Fibroblast of peridontal ligament (primary cell): ENCODE measurements around the gene SGK1.

ENCODE experiments used
- DNase-seq: peaks from one replicate; pipeline ENCODE4 v3.0.0-alpha.2; 2010; ENCODE audit errors: extremely low read depth

Gene SGK1

DNA sequence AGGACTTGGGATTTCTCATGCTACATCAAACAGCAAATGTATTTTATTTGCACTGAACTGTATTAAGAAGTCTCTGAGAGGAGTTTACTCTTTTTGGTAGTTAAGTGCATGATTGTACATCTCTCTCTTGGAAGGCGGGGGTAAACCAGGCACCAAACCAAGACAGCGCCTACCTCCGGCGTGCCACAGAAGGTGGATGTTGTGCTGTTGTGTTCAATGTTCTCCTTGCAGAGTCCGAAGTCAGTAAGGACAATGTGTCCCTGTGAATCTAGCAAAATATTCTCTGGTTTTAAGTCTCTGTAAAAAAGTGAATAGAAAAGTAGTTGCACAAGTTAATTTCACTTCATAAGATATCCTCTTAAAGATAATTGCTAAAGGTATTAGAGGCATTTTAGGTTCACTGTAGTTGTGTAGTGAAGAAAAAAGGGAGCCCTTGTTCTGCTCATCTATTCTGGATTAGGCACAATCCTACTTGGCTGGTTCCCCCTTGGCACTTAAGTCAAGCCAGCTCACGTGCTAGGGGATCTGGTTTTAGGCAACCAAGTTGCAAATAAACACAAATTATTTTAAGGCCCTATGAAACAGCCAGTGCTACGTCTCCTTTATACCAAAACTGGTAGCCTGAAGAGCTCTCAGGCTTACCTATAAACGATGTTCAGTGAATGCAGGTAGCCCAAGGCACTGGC is 145.7 kb downstream of the SGK1 start:
- DNase-seq, result peak; percentile 34

DNA sequence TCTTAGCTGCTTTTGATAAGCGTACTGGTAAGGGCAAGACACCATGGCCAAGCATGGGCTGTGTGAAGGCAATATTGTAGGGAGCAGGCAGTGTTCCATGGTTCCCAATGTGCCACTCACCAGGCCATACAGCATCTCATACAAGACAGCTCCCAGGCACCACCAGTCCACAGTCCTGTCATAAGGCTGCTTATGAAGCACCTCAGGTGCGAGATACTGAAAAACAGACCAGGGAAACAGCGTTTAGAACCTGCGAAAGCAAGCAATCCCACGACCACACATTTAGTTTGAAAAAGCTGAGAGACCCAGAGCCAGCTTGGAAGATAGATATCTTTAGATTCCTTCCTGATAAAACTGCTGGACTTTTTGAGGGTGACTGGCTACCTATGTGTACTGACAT is 146.4 kb downstream of the SGK1 start:
- peak; percentile 37 for DNase-seq

DNA sequence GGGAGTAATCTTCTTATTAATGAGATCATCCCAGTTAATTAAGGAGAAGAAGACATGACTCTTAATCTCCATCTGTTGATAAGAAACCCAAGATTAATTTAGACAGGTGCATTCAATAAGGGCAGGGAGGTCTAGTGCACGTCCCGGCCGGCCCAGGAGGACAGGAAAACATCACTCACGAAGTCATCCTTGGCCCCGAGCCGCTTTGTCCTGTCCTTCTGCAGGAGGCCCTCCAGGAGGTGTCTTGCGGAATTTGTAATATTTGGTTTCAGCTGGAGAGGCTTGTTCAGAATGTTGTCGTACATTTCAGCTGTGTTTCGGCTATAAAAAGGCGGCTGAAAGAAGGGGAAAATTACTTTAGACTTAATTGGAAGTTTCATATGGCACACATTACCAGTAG is 147.1 kb downstream of the SGK1 start:
- DNase-seq, result peak; percentile 31

DNA sequence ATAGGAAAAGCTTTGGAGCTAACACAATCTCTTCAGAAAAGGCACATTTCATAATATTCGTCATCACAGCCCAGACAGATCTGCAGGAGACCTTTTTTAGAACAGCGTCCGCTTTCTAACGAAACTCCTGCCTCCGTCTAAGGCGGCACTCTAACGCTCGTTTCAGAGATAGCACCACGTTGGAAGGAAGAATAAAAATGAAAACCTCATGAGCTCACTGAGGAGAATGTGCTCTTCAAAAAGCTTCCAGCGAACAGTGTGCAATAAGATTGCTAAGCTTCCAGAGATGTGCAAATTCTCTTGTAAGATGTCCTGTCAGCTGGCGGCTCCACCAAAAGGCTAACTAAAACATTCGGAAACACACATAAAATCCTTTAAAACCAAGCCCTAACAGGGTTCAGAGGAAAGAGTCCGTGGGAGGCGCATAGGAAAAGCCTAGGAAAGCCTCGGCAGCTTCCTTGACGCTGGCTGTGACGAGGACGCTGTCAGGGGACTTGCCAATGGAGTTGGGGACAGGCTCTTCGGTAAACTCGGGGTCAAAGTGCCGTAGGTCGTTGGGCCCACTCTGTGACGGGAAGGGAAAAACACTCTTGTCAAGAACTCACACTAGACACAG is 147.9 kb downstream of the SGK1 start:
- peak; percentile 35 for DNase-seq

DNA sequence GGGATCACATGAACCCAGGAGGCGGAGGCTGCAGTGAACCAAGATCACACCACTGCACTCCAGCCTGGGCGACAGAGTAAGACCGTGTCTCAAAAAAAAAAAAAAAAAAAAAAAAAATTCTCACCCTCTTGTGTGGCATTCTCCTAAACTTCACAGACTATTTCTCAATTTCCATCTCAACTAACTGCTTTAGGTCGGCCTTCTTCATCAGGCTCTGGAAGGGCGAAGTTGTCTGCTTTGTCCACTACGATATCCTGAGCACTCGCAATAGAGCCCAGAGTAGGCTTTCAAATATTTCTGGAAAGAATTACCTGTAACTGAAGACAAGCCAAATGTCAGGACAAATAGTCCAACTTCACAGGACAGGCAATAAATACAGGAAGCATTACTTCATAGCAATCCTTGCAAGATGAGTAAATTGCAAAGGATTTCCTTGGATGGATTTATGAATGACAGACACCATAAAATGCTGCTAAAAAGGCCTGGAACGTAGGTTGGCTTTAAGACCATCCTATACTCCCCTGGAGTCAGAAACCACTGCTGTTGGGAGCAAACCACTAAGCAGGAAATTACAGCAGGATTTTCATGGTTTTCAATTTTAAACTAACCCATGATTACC is 149.2 kb downstream of the SGK1 start:
- DNase-seq, result peak; percentile 37

DNA sequence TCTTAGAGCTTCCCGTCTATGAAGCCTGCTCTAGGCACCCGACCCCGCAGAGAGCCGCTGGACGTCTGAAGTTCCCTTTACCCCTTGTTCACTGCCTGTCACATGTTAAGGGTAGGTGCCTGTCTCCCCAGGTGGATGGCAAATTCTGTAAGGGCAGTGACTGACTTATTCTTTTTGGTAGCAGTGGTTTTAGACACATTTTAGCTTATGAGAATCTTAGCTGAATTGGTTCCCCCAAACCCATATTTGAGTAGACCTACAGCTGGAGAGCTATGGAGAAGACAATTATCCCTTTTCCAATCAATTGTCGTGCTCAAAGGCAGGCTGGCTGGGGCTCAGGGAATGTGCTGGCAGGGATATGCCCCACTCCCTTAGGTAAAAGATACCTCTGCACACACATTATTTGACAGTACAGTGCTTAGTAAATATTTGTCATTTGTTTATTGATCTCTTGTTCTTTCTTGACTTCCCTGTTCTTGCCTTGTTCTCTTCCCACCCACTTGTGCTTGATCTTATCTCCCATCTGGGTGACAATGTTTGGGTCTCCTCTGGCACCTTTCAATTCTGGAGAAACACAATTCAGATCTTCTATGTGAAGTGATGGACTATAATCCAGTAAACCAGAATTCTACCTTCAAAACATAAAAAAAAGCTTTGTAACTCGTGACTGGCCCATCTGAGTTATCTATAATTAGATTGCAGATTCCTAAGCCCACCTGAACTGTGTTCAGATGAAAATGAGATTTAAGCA is 151.2 kb downstream of the SGK1 start:
- DNase-seq, result no peak

DNA sequence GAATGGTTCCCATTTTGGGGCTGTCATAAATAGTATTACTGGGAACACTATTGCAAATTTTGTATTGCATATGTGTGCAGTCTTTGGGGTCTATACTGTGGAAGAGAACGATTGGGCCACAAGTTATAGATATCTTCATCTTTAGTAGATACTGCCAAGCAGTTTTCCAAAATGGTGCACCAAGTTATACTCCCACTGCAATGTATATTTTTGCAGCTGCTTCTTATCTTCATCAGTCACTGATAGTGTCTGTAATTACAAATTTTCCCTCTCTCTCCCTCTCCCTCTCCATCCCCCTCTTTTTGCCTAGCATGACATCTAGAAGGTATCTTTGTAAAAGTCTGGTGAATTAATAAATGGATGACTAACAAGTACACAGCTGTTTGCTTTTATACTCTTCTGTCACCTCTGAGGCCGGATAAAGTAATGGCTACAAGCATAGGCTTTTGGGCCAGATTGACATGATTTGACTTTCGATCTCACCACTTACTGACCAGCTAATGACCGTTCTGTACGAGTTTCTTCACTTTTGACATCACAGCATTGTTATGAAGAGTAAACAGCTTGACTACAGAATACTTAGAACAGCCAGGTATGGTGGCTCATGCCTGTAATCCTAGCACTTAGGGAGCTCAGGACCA is 152.2 kb downstream of the SGK1 start:
- DNase-seq, result no peak

DNA sequence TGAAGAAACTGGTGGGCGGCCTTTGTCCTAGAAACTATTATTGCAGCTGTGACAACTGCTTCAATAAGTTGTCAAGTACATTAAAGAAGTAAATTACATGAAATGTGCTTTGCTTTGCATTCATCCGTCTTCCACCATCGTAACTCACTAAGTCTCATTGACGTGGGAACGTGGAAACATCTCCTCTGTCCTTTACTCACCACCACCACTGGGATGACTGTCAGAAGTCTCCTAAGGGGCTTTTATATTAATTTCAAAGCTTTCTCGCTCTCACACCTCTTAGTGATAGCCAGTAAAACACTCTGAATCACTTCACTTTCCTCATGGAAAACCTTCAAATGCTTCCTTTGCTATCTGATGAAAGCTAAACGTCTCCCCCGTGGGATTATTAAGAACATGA is 153.6 kb downstream of the SGK1 start:
- DNase-seq, result no peak

DNA sequence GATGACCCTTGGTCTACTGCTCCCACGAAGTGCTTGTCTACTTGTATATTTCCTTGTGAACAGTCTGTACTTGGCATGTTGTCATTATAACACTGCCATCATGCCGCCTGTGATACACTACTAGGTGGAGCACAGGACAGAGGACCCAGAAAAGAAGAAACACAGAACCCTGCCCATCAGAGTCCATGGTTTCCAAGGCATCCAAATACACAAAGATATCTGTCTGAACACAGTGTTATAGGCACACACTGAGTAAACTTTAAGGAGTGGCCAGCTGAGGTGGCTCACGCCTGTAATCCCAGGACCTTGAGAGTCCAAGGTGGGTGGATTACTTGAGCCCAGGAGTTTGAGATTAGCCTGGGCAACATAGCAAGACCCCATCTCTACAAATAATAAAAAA is 155.0 kb downstream of the SGK1 start:
- DNase-seq, result no peak

DNA sequence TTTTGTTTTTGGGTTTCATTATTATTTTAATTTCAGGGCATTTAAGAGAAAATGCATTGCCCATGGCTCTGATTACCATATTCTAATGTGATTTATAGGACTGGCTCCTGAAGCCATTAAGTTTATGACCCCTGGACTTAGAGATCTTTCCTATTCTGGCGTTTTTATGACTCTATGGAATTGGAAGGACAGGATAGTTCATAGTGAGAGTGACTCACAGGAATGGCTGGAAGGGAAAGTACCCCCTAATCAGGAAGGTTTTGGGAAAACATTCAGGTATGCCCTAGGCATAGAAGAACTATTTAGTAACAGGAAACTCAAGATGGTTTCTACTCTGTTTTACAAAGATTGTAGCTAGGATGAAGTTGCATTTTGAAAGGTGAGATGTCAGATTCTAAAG is 156.9 kb downstream of the SGK1 start:
- DNase-seq, result no peak

DNA sequence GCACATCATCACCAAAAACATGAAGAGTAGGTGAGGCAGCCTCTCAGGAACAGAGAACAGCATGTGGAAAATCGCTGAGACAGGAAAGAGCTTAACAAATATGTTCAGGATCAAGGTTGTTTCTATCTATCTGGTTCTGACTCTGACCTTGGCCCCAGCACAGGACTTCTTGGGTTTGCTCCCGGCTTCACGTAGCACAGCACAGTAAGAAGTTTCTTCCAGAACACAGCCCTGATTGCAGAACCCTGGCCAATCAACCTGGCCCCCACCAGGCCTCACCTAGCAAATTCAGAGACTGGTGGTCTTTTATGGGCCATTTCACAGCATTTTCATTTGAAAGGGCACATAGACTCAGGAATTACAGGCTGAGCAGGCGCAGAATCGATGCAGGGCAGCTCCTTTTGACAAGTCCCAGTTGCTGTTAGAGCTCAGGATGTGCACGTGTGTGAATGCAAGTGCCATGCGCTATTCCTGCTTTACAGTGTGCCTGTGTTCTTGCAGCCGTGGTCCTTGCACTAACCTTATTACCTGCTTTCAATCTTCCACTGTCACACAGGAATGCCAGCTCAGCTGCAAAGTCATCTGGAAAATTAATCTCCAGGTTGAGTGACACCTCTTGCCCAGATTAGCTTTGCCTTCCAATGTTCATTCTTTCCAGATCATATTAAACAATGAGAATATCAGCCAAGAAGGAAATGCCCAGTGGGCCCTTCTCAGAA is 165.0 kb downstream of the SGK1 start:
- DNase-seq, result no peak

DNA sequence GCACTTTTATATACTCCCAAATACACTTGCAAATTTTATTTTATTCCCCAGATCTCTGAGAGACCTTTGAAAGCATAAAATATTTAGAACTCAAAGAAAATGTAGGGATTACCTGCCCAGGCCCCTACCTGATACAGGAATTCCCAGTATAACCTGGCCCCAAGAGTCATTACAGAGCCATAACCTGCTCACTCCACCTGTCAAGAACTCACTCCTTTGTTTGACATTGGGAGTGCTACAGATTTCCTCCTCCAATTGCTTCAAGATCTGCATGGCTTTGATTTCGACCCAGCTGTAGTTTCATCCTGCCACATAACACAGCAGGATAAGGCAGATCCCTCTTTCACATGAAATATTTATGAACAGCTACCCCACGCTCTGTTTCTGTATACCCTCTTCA is 169.3 kb downstream of the SGK1 start:
- no peak for DNase-seq

DNA sequence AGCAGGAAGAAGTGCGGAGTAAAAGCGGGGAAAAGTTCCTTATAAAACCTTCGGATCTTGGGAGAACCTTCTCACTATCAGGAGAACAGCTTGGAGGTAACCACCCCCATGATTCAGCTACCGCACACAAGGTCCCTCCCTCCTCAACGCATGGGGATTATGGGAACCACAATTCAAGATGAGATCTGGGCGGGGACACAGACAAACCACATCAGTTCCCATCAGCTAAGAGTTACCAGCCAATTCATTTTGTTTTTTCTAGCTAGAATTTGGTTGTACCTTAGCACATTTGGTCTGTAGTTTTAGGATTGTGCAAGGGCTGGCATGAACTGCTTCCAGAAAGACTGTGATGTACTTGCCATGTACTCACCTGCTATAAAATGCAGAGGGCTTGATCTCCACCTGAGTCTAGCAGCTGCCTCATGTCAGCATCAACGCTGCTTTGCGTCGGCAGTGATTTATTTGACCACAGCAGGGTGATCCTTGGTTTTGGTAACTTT is 170.8 kb downstream of the SGK1 start:
- no peak for DNase-seq

DNA sequence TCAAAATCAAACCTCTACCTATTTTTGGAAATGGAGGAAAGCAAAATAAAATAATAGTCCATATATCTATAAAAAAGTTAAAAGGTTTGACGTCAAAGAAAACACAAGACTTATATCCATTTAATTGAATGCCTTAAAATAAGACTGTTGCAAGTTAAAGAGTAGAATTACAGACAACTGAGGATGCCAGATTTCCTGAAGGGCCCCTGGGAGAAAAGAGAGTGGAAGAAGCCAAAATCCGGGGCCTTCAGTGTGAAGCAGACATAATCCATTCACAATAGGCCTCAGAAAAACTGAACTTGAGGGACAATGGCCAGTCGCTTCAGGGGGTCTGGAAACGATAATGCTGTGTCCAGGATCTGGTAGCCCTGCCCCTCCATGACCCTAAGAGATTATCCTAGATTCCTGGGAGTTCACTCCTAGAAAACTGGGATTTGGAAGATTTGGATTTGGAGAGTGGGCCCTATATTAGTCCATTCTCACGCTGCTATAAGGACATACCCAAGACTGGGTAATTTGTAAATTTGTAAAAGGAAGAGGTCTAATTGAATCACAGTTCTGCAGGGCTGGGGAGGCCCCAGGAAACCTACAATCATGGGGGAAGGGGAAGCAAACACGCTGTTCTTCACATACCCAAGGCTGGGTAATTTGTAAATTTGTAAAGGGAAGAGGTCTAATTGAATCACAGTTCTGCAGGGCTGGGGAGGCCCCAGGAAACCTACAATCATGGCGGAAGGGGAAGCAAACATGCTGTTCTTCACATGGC is 171.5 kb downstream of the SGK1 start:
- DNase-seq, result peak; percentile 71

DNA sequence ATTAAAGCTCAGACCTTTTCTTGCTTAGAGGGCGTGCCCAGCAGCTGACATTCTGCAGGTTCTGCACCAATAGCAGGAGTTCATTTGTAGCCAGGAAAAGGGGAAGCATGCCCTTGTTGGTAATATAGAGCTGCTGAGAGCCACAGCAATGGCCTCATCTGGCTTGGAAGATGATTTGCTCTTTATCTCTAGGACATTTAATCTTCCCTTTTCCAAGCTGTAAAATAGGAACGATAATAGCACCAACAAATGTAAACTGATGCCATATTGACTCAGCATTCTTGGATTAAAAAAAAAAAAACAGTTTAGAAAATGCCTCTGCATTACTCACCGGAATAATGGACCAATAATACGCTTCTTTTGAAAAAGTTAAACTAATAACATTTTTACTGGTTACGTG is 172.1 kb downstream of the SGK1 start:
- DNase-seq, result peak; percentile 56

DNA sequence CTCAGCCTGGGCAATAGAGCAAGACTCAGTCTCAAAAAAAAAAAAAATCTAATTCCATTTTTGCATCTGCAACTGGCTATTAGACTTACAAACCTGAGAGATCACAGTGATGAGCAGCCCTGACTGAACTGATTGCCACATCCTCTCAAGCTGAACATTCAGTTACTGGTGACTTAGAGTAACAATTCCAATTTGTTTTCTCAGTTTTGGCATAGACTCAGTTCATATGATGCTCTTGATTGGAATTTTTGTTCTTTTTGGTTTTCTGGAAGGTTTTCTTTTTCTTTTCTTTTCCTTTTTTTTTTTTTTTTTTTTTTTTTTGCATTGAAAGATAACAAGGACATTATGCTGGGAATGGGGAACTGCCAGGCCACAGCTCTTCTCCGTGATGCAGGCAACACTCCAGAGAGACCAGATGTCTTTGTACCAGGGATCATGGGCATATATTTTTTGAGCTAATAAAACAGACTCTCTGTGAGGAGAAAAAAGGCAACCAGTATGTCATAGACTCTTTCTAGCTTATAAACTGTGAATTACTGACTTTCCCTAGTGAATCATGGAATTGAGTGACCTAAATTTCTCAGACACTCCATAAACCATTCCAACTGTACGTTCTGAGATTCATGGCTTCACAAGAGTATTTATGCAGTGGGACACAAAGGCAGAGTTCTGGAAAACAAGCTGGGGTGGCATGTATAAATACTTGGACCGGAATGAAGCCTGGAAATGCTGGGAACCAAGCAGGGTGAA is 179.5 kb downstream of the SGK1 start:
- DNase-seq, result peak; percentile 65

DNA sequence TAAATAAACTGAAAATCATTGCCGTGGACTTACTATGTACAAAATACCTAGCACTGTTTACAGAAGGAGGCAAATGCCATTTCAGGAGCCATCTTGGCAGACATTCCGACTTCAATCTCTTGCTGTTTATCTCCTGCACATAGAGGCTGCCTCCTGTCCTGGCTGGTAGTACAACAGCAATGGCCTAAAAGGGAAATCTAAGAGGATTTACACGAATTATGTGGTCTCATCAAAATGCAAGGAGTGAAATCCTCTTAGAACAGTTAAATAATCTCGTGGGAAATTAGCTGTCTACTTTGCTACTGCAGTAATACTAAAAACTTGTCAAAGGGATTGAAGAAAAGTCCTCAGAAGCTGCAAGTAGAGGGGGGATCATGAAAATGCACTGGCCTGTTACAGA is 183.3 kb downstream of the SGK1 start:
- DNase-seq, result no peak

DNA sequence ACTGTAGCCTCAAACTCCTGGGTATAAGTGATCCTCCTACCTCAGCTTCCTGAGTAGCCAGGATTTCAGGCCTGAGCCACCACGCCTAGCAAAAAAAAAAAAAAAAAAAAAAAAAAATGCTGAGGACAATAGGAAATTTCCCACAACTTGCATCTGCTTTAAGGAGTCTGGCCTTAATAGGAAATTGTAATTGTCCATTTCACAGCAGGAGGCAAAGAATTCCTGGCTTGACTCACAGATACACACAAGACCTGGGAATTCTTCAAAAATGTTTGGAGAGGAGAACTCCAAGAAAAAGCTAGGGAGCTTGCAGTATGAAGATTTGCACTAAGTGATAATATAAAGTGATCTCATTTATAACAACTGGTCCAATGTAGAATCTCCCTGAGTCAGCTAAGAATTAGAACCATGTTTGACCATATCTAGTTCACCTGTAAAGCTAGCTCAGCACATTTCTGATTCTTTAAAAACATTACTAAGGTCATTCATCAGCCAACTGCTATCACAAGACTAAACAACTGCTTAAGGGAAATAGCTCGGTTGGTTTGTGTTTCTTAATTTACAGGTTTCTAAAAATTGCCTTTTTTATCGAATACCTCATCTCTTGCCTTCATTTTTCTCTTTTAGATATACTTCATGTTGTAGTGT is 185.3 kb downstream of the SGK1 start:
- no peak for DNase-seq

DNA sequence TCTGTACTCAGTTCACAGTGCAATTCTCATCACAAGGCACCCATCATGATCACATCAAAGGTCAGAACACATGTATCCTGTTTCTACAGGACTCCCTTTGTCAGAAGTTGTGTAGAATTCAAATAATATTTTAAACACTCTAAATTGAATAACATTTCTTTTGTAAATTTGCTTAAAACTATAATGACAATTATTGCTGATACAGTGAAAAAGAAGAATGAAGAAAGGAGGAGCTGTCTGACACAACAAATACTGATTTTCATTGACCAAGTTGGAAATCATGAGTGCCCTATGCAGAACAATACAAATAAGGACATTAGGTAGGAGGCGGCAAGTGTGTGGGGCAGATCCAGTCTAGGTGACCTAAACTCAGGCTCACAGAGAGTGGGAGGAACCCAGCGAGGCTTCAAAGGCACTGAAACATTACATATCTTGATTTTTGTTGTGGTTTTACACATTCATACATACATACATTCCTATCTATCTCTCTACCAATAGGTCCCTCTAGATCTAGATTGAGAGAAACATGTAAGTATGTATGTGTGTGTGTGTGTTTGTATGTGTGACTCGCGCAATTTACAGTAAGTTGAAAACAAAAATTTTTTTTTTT is 186.3 kb downstream of the SGK1 start:
- DNase-seq, result no peak
